HG03066 (cell line): ENCODE results near the gene ICAM4.
A peak's percentile ranks its signal among the peaks of the same experiment; 100 is the strongest.
"Not testable (repeated sequence)": the region's sequence is repeated elsewhere in the genome, so short reads cannot be mapped to it uniquely, and the experiment has no call there.

Source experiments
- ATAC-seq: cut with Tn5 transposase; IDR thresholded peaks from one replicate; pipeline ENCODE4 v1.9.1; 2021; ENCODE audit warnings: low read depth; ENCODE audit not compliant: unreplicated experiment

Gene ICAM4, protein sequence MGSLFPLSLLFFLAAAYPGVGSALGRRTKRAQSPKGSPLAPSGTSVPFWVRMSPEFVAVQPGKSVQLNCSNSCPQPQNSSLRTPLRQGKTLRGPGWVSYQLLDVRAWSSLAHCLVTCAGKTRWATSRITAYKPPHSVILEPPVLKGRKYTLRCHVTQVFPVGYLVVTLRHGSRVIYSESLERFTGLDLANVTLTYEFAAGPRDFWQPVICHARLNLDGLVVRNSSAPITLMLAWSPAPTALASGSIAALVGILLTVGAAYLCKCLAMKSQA

GRCh38 chr19:10286803-10287737 is at the start of gene ICAM4:
Gene ICAM4, plus strand, starts transcription at chr19:10286955. Its CDS starts 58 bp downstream, at chr19:10287013.
- no peak for ATAC-seq

GRCh38 chr19:10237702-10238101 is 49.1 kb upstream of the ICAM4 start:
- ATAC-seq, result no peak

- ATAC-seq, result no peak
Measured at GRCh38 chr19:10238172-10238783, 48.5 kb upstream of the ICAM4 start.

DNA sequence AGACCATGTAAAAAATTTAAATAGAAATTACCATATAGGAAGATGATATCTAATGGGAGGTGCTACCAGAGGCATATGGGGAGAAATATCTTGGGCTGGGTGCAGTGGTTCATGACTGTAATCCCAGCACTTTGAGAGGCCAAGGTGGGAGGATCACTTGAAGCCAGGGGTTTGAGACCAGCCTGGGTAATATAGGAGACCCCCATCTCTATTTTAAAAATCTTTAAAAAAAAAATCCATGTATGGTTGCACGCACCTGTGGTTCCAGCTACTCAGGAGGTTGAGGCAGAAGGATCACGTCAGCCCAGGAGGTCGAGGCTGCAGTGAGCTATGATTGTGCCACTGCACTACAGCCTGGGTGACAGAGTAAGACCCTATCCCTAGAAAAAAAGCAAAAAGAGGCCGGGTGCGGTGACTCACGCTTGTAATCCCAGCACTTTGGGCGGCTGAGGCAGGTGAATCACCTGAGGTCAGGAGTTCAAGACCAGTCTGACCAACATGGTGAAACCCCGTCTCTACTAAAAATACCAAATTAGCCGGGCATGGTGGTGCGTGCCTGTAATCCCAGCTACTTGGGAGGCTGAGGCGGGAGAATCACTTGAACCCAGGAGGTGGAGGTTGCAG is 44.8 kb upstream of the ICAM4 start:
- not testable (repeated sequence) for ATAC-seq

DNA sequence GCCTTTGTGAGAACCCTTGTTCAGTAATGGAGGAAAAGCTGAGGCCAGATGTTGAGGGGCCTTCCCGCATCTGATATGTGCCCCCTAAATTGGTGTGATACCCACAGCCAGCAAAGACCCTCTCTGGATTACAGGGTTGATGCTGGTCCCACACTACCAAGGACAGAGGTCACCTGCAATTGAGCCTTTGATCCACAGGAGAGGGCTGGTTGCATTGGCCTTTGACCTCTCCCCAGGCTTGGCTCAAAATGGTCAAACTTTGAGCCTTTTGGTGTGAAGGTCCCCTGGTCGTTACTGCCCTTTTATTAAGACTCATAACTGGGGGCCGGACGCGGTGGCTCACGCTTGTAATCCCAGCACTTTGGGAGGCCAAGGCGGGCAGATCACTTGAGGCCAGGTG is 43.1 kb upstream of the ICAM4 start:
- no peak for ATAC-seq

GRCh38 chr19:10245189-10245939 is 41.4 kb upstream of the ICAM4 start:
- ATAC-seq, result no peak

DNA sequence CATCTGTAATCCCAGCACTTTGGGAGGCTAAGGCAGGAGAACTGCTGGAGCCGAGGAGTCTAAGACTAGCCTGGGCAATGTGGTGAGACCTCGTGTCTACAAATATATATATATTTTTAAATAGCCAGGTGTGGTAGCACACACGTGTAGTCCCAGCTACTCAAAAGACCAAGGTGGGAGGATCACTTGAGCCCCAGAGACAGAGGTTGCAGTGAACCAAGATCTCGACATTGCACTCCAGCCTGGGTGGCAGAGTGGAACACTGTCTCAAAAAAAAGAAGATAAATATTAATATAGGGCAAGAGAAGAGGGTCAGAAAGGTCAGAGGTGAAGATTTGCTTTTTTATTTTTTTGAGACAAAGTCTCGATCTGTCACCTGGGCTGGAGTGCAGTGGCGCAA is 40.2 kb upstream of the ICAM4 start:
- no peak for ATAC-seq

GRCh38 chr19:10251792-10252694 is 34.7 kb upstream of the ICAM4 start, which contains the start of gene MRPL4:
Gene MRPL4, plus strand, starts transcription at chr19:10252214. Its CDS starts 40 bp downstream, at chr19:10252254.
- peak; percentile 76 for ATAC-seq

GRCh38 chr19:10252707-10253106 is 34.0 kb upstream of the ICAM4 start:
- ATAC-seq, result no peak

- ATAC-seq, result no peak
Measured at GRCh38 chr19:10254244-10254643, 32.5 kb upstream of the ICAM4 start.

GRCh38 chr19:10255358-10255757 is 31.4 kb upstream of the ICAM4 start:
- ATAC-seq, result no peak

- ATAC-seq, result no peak
Measured at GRCh38 chr19:10256551-10256950, 30.2 kb upstream of the ICAM4 start.

- no peak for ATAC-seq
Measured at GRCh38 chr19:10256970-10257615, 29.7 kb upstream of the ICAM4 start.

DNA sequence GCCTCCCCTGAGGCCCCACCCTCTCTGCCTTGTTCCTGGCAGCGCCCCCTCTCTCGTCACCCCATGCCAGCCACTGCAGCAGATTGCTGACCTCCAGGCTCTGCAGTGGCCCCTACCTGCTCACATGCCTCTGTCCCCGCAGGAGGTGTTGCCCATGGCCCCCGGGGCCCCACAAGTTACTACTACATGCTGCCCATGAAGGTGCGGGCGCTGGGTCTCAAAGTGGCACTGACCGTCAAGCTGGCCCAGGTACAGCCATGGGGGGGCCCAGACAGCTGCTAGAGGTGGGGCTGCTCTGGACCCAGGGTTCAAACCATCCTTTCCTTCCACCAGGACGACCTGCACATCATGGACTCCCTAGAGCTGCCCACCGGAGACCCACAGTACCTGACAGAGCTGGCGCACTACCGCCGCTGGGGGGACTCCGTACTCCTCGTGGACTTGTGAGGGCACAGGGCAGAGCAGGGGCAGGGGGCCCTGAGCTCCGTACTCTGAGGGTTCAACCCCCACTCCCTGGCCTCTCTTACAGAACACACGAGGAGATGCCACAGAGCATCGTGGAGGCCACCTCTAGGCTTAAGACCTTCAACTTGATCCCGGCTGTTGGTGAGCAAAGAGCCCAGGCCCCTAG is 28.6 kb upstream of the ICAM4 start:
- no peak for ATAC-seq

DNA sequence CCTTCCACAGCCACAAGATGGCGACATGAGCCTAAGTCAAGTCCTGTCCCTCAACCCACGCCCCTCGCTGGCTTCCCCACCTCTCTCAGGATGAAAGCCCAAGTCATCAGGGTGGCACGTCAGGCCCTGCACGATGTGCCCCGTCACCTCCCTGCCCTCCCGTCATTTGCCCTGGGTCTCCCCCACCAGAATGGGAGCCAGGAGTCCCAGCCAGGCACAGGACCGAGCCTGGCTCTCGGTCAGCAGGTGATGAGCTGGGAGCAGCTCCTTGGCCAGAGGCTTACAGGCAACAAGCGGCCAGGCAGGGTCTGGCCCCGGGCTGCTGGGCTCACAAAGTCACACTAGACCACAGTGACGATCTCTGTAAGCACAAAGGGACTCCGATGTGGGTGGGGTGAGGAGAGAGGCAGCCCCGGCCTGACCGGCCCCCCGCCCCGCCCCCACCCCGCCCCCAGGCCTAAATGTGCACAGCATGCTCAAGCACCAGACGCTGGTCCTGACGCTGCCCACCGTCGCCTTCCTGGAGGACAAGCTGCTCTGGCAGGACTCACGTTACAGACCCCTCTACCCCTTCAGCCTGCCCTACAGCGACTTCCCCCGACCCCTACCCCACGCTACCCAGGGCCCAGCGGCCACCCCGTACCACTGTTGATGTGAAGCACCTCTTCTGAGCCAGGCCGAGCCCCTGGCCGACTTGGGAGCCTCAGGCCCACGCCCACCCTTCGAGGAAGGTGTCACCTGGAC is 27.4 kb upstream of the ICAM4 start:
- no peak for ATAC-seq

- no peak for ATAC-seq
Measured at GRCh38 chr19:10260141-10260584, 26.6 kb upstream of the ICAM4 start.

- no peak for ATAC-seq
Measured at GRCh38 chr19:10262771-10263170, 24.0 kb upstream of the ICAM4 start.
